HG03469 (cell line): Measurements from ENCODE around the gene SLX4IP.

ENCODE experiments used
- ATAC-seq: cut with Tn5 transposase; IDR thresholded peaks from one replicate; pipeline ENCODE4 v1.9.1; 2021; ENCODE audit warnings: mild to moderate bottlenecking, moderate library complexity, moderate number of reproducible peaks; ENCODE audit not compliant: unreplicated experiment

Gene SLX4IP

GRCh38 chr20:10547276-10548114 lies 112.4 kb downstream of the SLX4IP start:
- ATAC-seq, result no peak

- ATAC-seq, result no peak
Measured at GRCh38 chr20:10549511-10549910, 114.4 kb downstream of the SLX4IP start.

- ATAC-seq, result no peak
Measured at GRCh38 chr20:10550204-10551118, 115.4 kb downstream of the SLX4IP start.

GRCh38 chr20:10551732-10552724 lies 116.9 kb downstream of the SLX4IP start:
- ATAC-seq, result peak; percentile 63

- peak; percentile 32 for ATAC-seq
Measured at GRCh38 chr20:10553326-10553984, 118.3 kb downstream of the SLX4IP start.

- ATAC-seq, result no peak
Measured at GRCh38 chr20:10554285-10554684, 119.2 kb downstream of the SLX4IP start.

- no peak for ATAC-seq
Measured at GRCh38 chr20:10555393-10555792, 120.3 kb downstream of the SLX4IP start.

GRCh38 chr20:10555865-10556308 lies 120.8 kb downstream of the SLX4IP start:
- no peak for ATAC-seq

GRCh38 chr20:10556519-10557083 lies 121.5 kb downstream of the SLX4IP start:
- no peak for ATAC-seq

GRCh38 chr20:10557685-10558084 lies 122.6 kb downstream of the SLX4IP start:
- no peak for ATAC-seq

- ATAC-seq, result peak; percentile 84
Measured at GRCh38 chr20:10558635-10559187, 123.6 kb downstream of the SLX4IP start.

GRCh38 chr20:10559266-10559665 lies 124.2 kb downstream of the SLX4IP start:
- no peak for ATAC-seq

GRCh38 chr20:10560686-10561085 lies 125.6 kb downstream of the SLX4IP start:
- no peak for ATAC-seq

GRCh38 chr20:10561302-10561701 lies 126.2 kb downstream of the SLX4IP start:
- no peak for ATAC-seq

- no peak for ATAC-seq
Measured at GRCh38 chr20:10562899-10563298, 127.8 kb downstream of the SLX4IP start.

- no peak for ATAC-seq
Measured at GRCh38 chr20:10563935-10564492, 128.9 kb downstream of the SLX4IP start.

GRCh38 chr20:10565191-10565921 lies 130.3 kb downstream of the SLX4IP start:
- no peak for ATAC-seq
